CD4-positive, alpha-beta T cell treated with Interleukin-2 at 100 ng/mL for 4 hours (primary cell): ENCODE measurements around the gene ERN1.

Source experiments
- DNase-seq: peaks from one replicate; pipeline ENCODE4 v3.0.0-alpha.2; 2020; ENCODE audit warnings: low spot score

ERN1 gene

DNA sequence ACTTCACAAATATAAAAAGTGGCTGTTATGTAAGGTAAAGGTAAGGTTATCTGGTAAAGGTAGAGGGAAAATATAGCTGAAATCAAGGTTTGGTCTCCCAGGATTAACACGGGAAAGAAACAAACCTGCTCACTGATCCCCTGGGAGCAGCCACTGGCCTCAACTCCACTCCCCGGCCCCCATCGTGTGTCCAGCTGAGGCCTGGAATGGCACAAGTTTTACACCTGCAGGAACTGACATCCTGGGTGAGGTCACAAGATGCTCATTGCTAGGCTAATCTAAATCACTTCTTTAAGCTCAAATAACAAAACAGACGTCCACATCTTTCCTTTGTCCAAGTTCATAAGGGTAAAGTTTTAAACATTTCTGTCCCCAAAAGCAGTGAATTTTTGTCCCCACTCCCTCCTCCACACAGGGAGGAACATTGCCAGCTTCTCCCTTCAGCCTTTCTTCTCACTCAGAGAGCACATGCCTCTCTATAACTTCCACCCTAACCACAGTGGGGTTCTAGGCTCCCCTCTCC lies 46.3 kb downstream of the ERN1 start:
- DNase-seq: no peak

DNA sequence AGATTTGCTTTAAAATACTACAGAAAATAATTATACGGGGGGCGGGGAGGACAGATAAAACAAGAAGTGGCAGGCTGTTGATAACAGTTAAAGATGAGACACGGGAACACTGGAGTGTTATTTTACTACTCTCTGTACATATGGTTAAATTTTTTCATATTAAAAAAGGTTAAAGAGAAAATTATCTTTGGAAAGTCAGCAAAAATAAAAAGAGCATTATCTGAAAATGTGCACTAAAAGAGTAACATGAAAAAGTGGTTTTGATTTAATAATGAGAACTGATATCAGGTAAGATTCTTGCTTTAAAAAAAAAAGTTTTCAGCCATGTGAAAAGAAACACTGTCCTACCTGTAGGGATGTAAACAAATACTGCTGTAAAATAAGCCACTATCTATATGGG lies 46.9 kb downstream of the ERN1 start:
- DNase-seq: no peak

- peak; percentile 78 for DNase-seq
These were observed 47.8 kb downstream of the ERN1 start for GRCh38 chr17:64081802-64082799.

DNA sequence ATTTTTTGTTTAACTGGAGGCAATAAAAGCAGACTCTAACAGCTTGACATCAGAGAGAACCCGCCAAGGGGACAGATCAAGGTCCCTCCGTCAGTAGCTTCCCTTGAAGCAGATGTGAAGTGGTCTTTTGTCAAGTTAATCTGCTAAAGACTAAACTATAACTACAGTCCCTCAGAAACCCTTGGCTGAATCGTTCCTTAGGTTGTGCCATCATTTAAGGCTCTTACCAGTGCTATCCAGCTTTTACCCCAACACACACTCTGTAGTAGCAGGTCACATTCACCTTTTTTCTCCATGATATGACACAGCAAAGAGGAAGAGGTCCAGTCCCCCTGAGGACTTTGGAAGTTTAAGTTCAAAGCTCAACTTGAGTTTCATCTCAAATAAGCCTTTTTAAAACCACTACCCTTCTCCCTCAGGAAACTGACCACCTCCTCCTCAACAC lies 49.7 kb downstream of the ERN1 start:
- DNase-seq: no peak

- no peak for DNase-seq
These were observed 52.6 kb downstream of the ERN1 start for GRCh38 chr17:64077379-64077778.

DNA sequence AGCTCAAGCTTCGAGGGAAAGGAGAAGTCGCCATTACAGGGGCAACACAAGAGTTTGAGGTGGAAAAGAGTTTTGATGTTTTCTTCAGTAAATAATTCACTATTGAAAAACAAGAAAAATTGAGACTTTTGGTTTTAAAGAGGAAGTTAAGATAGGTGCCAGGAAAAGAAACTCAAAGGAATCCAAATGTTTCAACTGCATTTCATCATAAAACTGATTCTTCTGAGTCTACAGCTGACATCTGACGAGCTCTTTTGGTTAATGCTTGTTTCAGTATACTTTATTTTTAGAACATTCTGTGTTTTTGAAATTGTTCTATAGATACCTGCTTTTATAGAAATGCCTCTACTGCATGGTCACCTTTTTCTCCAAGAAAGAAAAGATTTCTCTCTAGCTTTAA lies 54.0 kb downstream of the ERN1 start:
- DNase-seq: no peak

GRCh38 chr17:64074704-64075426 lies 55.1 kb downstream of the ERN1 start:
- no peak for DNase-seq

GRCh38 chr17:64073771-64074703 lies 55.9 kb downstream of the ERN1 start:
- no peak for DNase-seq

DNA sequence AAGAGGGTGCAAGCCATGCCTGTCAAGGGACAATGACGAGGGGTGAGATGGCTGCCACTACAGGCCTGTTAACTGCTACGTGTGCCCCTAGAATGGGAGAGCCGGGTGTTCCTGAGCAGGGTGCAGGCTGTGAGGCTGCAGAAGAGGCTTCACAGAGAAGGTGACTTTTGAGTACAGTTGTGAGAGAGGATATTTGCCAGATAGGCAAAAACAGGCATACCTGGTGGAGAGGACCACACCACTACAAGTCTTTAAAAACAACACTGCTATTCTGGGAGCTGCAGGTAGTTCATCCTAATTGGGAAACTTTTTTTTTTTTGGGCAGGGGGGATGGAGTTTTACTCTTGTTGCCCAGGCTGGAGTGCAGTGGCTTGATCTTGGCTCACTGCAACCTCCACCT lies 58.8 kb downstream of the ERN1 start:
- no peak for DNase-seq

DNA sequence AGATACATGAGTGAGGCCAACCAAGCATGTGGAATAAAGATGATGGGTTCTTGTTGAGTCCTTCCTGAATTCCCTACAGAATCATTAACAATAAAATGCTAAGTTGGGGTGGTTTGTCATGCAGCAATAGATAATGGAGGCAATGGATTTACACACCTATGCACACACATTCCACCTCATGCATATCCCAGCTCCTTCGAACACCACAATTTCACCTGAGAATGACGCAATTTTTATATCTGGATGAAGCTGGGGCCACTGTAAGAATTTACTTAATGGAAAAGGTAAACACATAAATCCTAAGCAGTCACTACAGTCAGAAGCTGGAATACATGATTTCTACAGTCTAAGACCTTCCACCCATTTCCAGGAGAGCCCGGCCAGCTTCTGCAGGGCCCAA lies 59.7 kb downstream of the ERN1 start:
- no peak for DNase-seq

- no peak for DNase-seq
These were observed 60.8 kb downstream of the ERN1 start for GRCh38 chr17:64069143-64069542.

GRCh38 chr17:64067657-64068056 lies 62.3 kb downstream of the ERN1 start:
- no peak for DNase-seq

DNA sequence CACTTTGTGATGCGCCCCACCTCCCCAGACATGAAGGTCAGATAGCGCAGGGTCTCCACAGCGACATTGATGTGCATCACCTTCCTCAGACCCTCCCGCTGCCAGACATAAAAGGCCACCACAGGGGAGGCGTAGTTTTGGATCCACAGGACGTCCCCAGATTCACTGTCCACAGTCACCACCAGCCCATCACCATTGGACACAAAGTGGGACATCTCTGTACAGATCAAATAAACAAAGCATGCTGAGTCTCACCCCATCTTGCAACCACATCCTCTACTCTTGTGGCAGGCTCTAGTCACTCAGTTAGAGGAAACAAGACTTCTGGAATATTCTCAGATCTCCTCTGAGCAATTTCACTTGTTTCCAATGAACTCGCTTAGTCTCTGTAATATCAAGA lies 63.2 kb downstream of the ERN1 start:
- peak; percentile 78 for DNase-seq

DNA sequence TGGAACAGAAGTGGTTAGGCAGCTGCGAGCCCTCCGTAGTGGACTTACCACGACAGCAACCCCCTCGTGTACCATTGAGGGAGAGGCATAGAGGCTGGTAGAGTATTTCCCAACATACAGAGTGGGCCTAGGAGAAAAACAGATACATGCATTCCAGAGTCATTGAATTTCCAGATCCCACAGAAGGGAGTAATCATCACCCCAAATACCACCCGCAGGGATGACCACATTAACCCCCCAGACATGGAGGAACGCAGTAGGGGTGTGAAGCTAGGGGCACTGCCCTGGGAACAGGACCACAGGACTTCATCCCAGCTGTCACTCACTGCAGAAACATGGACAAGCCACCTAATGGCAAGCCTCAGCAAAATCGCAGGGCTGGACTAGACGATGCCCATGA lies 64.8 kb downstream of the ERN1 start:
- no peak for DNase-seq

DNA sequence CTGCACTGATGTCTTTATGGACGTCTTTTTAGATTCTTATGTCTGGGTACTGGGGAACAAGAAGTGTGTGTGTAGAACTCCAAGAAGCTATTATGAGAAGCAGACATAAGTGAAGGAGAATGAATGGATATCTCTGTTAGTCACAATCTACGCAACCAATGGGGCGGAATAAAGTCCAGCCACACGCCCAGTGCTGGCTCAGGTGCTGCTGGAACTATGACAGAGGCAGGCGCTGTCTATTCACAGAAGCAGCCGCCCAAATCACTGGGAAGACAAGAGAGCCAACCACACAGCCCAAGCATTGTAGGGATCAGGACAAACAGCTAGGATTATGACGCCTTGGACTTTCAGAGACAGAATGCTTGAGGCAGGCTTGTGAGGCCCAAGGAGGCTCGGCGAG lies 65.6 kb downstream of the ERN1 start:
- no peak for DNase-seq

DNA sequence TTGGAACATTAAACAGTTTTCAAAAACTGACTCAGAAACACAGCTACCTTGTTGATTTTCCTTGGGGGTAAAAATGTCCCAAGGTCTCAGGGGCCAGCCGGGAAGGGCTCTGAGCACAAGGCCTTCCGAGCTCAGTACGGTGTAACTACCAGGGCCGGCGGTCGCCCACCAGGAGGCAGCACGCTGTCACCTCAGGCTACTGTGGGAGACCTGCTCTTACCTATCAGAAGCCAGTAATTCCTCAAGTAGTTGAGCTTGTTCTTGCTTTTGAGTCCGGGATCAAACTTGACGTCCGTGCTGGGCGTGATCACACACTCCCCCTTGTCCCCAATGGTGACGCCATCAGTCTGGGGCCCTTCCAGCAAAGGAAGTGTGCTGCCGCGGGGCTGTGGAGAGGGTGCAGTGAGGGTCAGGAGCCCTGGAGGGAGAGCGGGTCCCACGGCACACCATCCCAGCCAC lies 66.1 kb downstream of the ERN1 start:
- peak; percentile 49 for DNase-seq

GRCh38 chr17:64063088-64063487 lies 66.9 kb downstream of the ERN1 start:
- DNase-seq: no peak

DNA sequence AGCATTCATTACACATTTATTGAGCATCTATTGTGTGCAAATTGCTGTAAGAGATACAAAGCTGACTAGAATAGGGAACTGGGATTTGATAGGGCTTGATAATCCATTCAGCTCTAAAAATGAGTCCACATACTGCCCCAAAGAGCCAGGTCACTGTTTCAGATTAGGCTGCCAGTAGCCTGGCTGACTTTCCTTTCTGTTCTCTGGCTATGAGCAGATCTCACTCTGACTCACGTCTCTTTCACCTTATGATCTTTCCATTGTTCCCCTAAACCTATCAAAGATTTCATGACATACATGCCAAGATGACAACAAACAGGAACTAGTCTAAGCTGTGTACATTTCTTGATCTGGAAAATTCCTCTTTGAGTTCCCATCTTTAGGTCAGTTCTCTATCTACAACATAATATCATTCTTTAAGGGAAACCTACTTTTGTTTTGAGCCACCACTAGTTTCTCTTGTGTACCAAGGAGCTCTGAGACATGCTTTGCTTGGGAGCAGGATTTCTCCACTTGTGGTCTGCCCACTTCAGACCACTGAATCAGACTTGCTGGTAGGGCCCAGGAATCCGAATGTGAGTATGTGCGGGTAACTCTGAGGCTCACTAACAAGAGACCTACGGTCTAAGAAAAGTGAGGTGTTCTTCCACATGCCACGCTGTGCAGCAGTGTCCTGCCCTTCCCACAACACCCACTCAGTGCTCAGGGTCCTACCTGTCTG lies 68.6 kb downstream of the ERN1 start:
- DNase-seq: peak; percentile 38

- no peak for DNase-seq
These were observed 69.6 kb downstream of the ERN1 start for GRCh38 chr17:64060331-64060730.

DNA sequence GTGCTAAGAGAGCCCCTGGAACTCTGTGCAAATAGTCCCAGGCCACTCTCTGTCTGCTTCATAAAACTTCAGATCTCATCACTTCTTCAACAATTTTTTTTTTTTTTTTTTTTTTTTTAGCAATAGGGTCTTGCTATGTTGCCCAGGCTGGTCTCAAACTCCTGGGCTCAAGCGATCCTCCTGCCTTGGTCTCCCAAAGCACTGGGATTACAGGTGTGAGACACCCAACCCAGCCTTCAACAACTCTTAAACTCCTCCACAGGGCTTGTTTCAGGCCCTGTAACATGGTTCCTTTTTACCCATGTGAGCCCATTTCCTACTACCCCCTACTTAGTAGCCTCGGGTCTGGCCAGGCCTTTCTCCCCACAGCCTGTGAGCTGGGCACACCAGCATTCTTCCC lies 70.2 kb downstream of the ERN1 start:
- no peak for DNase-seq

GRCh38 chr17:64058621-64059020 lies 71.3 kb downstream of the ERN1 start:
- no peak for DNase-seq
